Upper lobe of left lung (tissue), 6 donors: ENCODE results near the gene ZCCHC3. TPM values are rescaled to one million over a fixed set of nuclear protein-coding genes. Genes with fewer than 3 reads are reported as not detected.
A peak's percentile ranks its signal among the peaks of the same experiment; 100 is the strongest.

Experiments
- ATAC-seq, 2 donors: fragments of 200-7000 bp; cut with Tn5 transposase; one replicate each; pipeline ENCODE4 v1.9.1; 2022; ENCODE audit warnings: mild to moderate bottlenecking in 2 of 2, moderate library complexity in 2 of 2; ENCODE audit not compliant: low FRiP score in 2 of 2
- DNase-seq, 2 donors: peaks; one replicate each; pipeline ENCODE4 v3.0.0-alpha.2; 2019 to 2020
- H3K27ac ChIP-seq, 4 donors: fragments of 200-600 bp; sonication (generic); one replicate each; pipeline ENCODE4 v1.5.1; 2016 to 2019
- H3K27me3 ChIP-seq, 4 donors: fragments of 200-600 bp; sonication (generic); one replicate each; pipeline ENCODE4 v1.5.1; 2017 to 2019
- H3K36me3 ChIP-seq, 4 donors: fragments of 200-600 bp; sonication (generic); one replicate each; pipeline ENCODE4 v1.5.1; 2016 to 2019
- H3K4me1 ChIP-seq, 4 donors: fragments of 200-600 bp; sonication (generic); one replicate each; pipeline ENCODE4 v1.5.1; 2018 to 2019
- H3K4me3 ChIP-seq, 4 donors: fragments of 200-600 bp; sonication (generic); one replicate each; pipeline ENCODE4 v1.5.1; 2017 to 2019; ENCODE audit warnings: mild to moderate bottlenecking in 2 of 4, moderate library complexity in 1 of 4
- H3K9me3 ChIP-seq, 4 donors: fragments of 200-600 bp; sonication (generic); one replicate each; pipeline ENCODE4 v1.5.1; 2018 to 2019
- EP300 ChIP-seq, 4 donors: sonication (generic); formaldehyde crosslinking; IDR thresholded peaks; one replicate each; pipeline ENCODE4 v1.5.1; 2017; ENCODE audit warnings: antibody characterized with exemption in 4 of 4, control low read depth in 2 of 4
- POLR2A ChIP-seq, 4 donors: fragments of 450-650 bp; IDR thresholded peaks; one replicate each; pipeline ENCODE4 v1.5.1; 2016 to 2017; ENCODE audit warnings: antibody characterized with exemption in 4 of 4, mild to moderate bottlenecking in 2 of 4
- POLR2AphosphoS5 ChIP-seq, 2 donors: sonication (generic); formaldehyde crosslinking; IDR thresholded peaks; one replicate each; pipeline ENCODE4 v1.5.1; 2017; ENCODE audit warnings: antibody characterized with exemption in 2 of 2
- WGBS, 2 donors: methylation state at CpG; one replicate each; pipeline ENCODE4 v1.1.5; 2017 to 2018; 5-methylcytosine and 5-hydroxymethylcytosine counted together
- total RNA-seq, 6 donors: library from RNA; depleted of rRNA in 4 of 6; stranded (reverse); fragments of >200 nt in 4 of 6; gene quantifications; one replicate each; pipeline versions ENCODE4 v1.1.0 to v1.2.1, GENCODE V29; 2016 to 2021
- TF ChIP-seq, protein P1 (sequence below), 6 experiments: fragments of 450-650 bp in 4 of 6; fragments of 200-600 bp in 2 of 6; sonication (generic) in 2 of 6; IDR thresholded peaks; one replicate each; pipeline ENCODE4 v1.5.1; 2016 to 2019; ENCODE audit warnings: antibody characterized with exemption in 6 of 6
- donor health status: DM: no; HTN: no; CAD: no; lungs with moderate emphysema.
- donor health status: DM: no; HTN: yes; CAD: no; lungs with severe emphysema.

ZCCHC3 gene
- total RNA-seq, 6 donors from 2014 or later: 14.2 to 18.5 (median 17.3) TPM

DNA sequence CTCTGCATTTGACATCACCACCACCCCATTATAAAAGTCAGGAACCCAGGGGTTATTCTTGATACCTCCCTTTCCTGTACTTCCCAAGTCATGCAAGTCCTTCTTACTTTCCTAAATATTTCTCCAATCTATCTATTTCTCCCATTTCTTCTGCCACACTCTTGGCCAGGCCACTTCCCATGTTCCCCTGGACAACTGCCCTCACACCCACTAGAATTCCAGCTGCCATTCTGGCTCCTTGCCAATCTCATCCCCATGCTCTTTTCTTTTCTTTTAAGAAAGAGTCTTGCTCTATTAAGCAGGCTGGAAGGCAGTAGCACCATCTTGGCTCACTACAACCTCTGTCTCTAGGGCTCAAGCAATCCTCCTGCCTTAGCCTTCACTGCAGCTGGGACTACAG is 24.7 kb upstream of the ZCCHC3 start:
- no peak for ATAC-seq
- H3K36me3 ChIP-seq: peaks cover 5 to 26% (median 10%) of the 10 kb centered on the region in 4 donors
- H3K4me1 ChIP-seq: no peaks in the 10 kb centered on the region
- H3K4me3 ChIP-seq: no peak overlapping the region
- no peaks in the 10 kb centered on the region for H3K9me3 ChIP-seq
- no peak for DNase-seq
- no peak for TF ChIP-seq POLR2A (IDR thresholded peaks at IDR 0.05)
- no peak for TF ChIP-seq EP300 (IDR thresholded peaks at IDR 0.05)
- no peaks in the 10 kb centered on the region for H3K27me3 ChIP-seq
- no peak overlapping the region for H3K27ac ChIP-seq

GRCh38 chr20:273884-274283 is 23.5 kb upstream of the ZCCHC3 start:
- Histone ChIP-seq H3K36me3 (peaks cover 5 to 34% (median 14%) of the 10 kb centered on the region in 4 donors), H3K27ac (no peak overlapping the region), H3K27me3 (no peaks in the 10 kb centered on the region), H3K9me3 (no peaks in the 10 kb centered on the region), H3K4me3 (no peak overlapping the region), H3K4me1 (no peaks in the 10 kb centered on the region)
- WGBS, 2 donors: 82 to 88% methylated on average over 3 of the region's 3 CpGs
- ATAC-seq (no peak), DNase-seq (no peak)
- TF ChIP-seq EP300 (IDR thresholded peaks at IDR 0.05): no peak
- TF ChIP-seq, protein P1, sequence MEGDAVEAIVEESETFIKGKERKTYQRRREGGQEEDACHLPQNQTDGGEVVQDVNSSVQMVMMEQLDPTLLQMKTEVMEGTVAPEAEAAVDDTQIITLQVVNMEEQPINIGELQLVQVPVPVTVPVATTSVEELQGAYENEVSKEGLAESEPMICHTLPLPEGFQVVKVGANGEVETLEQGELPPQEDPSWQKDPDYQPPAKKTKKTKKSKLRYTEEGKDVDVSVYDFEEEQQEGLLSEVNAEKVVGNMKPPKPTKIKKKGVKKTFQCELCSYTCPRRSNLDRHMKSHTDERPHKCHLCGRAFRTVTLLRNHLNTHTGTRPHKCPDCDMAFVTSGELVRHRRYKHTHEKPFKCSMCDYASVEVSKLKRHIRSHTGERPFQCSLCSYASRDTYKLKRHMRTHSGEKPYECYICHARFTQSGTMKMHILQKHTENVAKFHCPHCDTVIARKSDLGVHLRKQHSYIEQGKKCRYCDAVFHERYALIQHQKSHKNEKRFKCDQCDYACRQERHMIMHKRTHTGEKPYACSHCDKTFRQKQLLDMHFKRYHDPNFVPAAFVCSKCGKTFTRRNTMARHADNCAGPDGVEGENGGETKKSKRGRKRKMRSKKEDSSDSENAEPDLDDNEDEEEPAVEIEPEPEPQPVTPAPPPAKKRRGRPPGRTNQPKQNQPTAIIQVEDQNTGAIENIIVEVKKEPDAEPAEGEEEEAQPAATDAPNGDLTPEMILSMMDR (IDR thresholded peaks at IDR 0.05): no peak
- TF ChIP-seq POLR2A (IDR thresholded peaks at IDR 0.05): no peak
- TF ChIP-seq POLR2AphosphoS5 (IDR thresholded peaks at IDR 0.05): no peak

GRCh38 chr20:275791-276190 is 21.6 kb upstream of the ZCCHC3 start:
- WGBS, 2 donors: 92 to 94% methylated on average over 5 to 7 of the region's 7 CpGs
- H3K9me3 ChIP-seq: no peaks in the 10 kb centered on the region
- H3K36me3 ChIP-seq: peaks cover 6 to 40% (median 19%) of the 10 kb centered on the region in 4 donors
- no peaks in the 10 kb centered on the region for H3K4me1 ChIP-seq
- H3K4me3 ChIP-seq: no peak overlapping the region
- TF ChIP-seq POLR2A (IDR thresholded peaks at IDR 0.05) (no peak), POLR2AphosphoS5 (IDR thresholded peaks at IDR 0.05) (no peak), EP300 (IDR thresholded peaks at IDR 0.05) (no peak)
- TF ChIP-seq, protein P1 (IDR thresholded peaks at IDR 0.05): no peak
- DNase-seq (no peak), ATAC-seq (peak in 1 of 2 donors; percentile 41)
- H3K27ac ChIP-seq: no peak overlapping the region
- H3K27me3 ChIP-seq: no peaks in the 10 kb centered on the region

DNA sequence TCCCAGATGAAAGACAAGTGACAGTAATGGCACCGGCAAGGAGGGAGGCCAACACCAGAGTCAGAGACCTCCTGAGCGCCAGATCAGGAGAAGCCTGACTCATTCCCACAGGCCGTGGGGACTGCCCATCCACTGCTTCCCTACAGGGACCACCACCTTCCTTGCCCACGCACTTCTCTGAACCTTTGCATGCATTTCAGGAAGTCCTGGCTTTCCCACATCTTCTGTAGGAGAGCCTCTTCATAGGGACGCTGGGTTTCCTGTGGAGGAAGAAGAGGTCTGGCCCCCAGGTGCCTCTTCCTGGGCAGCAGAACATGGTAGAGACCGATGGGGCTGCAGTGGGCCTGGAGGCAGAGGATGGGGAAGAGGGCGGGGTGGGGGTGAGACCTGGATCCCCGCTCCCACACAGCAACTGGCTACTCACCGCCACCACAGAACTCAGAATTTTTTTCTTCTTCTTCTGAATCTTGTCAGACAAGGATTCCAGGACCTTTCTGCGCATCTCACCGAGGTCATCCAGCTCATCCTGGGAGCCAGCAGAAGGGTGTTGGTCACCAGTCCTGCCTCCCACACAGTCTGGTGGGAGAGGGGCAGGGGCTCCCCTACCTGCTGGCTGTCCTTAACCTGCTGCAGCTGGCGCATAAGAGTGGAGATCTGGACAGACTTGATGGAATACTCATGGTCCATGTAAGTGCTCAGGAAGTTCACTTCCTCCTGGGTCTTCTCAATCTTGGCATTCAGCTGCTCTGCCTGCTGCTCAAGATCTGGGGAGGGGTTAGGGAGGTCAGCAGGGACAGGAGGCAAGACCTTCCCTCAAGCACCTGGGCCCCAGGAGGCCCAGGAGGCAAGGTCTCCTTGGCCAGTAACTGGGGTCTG is 20.5 kb upstream of the ZCCHC3 start:
- no peak for ATAC-seq
- H3K27me3 ChIP-seq: no peaks in the 10 kb centered on the region
- no peaks in the 10 kb centered on the region for H3K4me1 ChIP-seq
- H3K27ac ChIP-seq: no peak overlapping the region
- H3K4me3 ChIP-seq: no peak overlapping the region
- 92 to 94% methylated on average over 11 to 12 of the region's 12 CpGs for WGBS, 2 donors
- H3K36me3 ChIP-seq: peaks cover 6 to 45% (median 22%) of the 10 kb centered on the region in 4 donors
- TF ChIP-seq EP300 (IDR thresholded peaks at IDR 0.05) (no peak), POLR2AphosphoS5 (IDR thresholded peaks at IDR 0.05) (no peak), POLR2A (IDR thresholded peaks at IDR 0.05) (no peak)
- TF ChIP-seq, protein P1 (IDR thresholded peaks at IDR 0.05): no peak
- DNase-seq: no peak
- no peaks in the 10 kb centered on the region for H3K9me3 ChIP-seq

- no peak overlapping the region for H3K4me3 ChIP-seq
- H3K9me3 ChIP-seq: no peaks in the 10 kb centered on the region
- no peak for TF ChIP-seq EP300 (IDR thresholded peaks at IDR 0.05)
Observed at GRCh38 chr20:277496-277781, 19.9 kb upstream of the ZCCHC3 start.

DNA sequence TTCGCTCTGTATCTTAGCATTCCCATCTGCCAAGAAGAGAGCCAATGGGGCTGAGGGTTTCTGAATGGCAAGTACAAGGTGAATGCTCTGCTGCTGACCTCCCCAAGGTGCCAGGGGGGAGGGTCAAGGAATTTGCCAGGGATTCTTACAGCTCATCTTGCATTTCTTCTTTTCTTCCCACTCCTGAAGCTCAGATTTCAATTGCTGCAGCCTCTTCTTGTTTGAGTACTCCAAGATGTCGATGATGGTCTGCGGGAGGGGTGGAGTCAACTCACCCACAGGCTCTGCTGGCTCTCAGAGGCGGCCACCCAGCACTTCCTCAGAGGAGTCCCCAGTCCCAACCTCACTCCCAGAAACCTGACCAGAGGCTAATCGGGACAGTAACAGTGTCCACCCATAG is 19.2 kb upstream of the ZCCHC3 start:
- Histone ChIP-seq H3K4me1 (no peaks in the 10 kb centered on the region), H3K27ac (no peak overlapping the region), H3K4me3 (no peak overlapping the region), H3K27me3 (no peaks in the 10 kb centered on the region), H3K9me3 (no peaks in the 10 kb centered on the region), H3K36me3 (peaks cover 6 to 51% (median 24%) of the 10 kb centered on the region in 4 donors)
- 87 to 96% methylated on average over 5 of the region's 5 CpGs for WGBS, 2 donors
- DNase-seq: no peak
- TF ChIP-seq, protein P1 (IDR thresholded peaks at IDR 0.05): no peak
- TF ChIP-seq POLR2AphosphoS5 (IDR thresholded peaks at IDR 0.05) (no peak), POLR2A (IDR thresholded peaks at IDR 0.05) (no peak), EP300 (IDR thresholded peaks at IDR 0.05) (no peak)
- no peak for ATAC-seq

More at GRCh38 chr20:277496-277781, 19.9 kb upstream of the ZCCHC3 start:
- WGBS, 2 donors: 83 to 89% methylated on average over 2 to 3 of the region's 3 CpGs
- ATAC-seq: no peak
- DNase-seq: no peak
- Histone ChIP-seq H3K27ac (no peak overlapping the region), H3K4me1 (no peaks in the 10 kb centered on the region), H3K36me3 (peaks cover 6 to 49% (median 24%) of the 10 kb centered on the region in 4 donors), H3K27me3 (no peaks in the 10 kb centered on the region)
